HG03432 (cell line): ENCODE data around the gene TMEM150B.
"Not testable (repeated sequence)": the region's sequence is repeated elsewhere in the genome, so short reads cannot be mapped to it uniquely, and the experiment has no call there.

Source experiments
- ATAC-seq: cut with Tn5 transposase; IDR thresholded peaks from one replicate; pipeline ENCODE4 v1.9.1; 2021; ENCODE audit warnings: mild to moderate bottlenecking, moderate library complexity; ENCODE audit not compliant: unreplicated experiment

The TMEM150B gene

GRCh38 chr19:55339889-55340783 lies 15.0 kb upstream of the TMEM150B start:
- no peak for ATAC-seq

- ATAC-seq, result peak; percentile 82
These were observed 14.2 kb upstream of the TMEM150B start, which contains the start of gene KMT5C for GRCh38 chr19:55339105-55339888. Gene KMT5C (plus strand): TSS chr19:55339876. CDS start chr19:55341937, 2,061 bp downstream.

GRCh38 chr19:55336101-55336500 lies 11.0 kb upstream of the TMEM150B start:
- no peak for ATAC-seq

GRCh38 chr19:55333870-55334269 lies 8.7 kb upstream of the TMEM150B start:
- ATAC-seq, result no peak

GRCh38 chr19:55329791-55330190 lies 4.7 kb upstream of the TMEM150B start:
- ATAC-seq, result not testable (repeated sequence)

GRCh38 chr19:55328774-55329318 lies 3.7 kb upstream of the TMEM150B start:
- not testable (repeated sequence) for ATAC-seq

- ATAC-seq, result no peak
These were observed 479 bp downstream of the TMEM150B start for GRCh38 chr19:55324662-55325061.

- ATAC-seq, result no peak
These were observed 2.8 kb downstream of the TMEM150B start for GRCh38 chr19:55322204-55322885.

GRCh38 chr19:55321466-55322137 lies 3.5 kb downstream of the TMEM150B start:
- no peak for ATAC-seq

- no peak for ATAC-seq
These were observed 4.2 kb downstream of the TMEM150B start for GRCh38 chr19:55320844-55321419.

- ATAC-seq, result no peak
These were observed 5.4 kb downstream of the TMEM150B start for GRCh38 chr19:55319785-55320184.

GRCh38 chr19:55316646-55317045 lies 8.5 kb downstream of the TMEM150B start:
- no peak for ATAC-seq

- no peak for ATAC-seq
These were observed 9.1 kb downstream of the TMEM150B start for GRCh38 chr19:55315956-55316525.

- no peak for ATAC-seq
These were observed 10.7 kb downstream of the TMEM150B start for GRCh38 chr19:55314396-55314795.

- no peak for ATAC-seq
These were observed 12.3 kb downstream of the TMEM150B start for GRCh38 chr19:55312621-55313512.

GRCh38 chr19:55311797-55312196 lies 13.3 kb downstream of the TMEM150B start:
- no peak for ATAC-seq

- ATAC-seq, result no peak
These were observed 13.7 kb downstream of the TMEM150B start for GRCh38 chr19:55311397-55311796.

- ATAC-seq, result no peak
These were observed 14.6 kb downstream of the TMEM150B start for GRCh38 chr19:55310498-55310897.

GRCh38 chr19:55309448-55309847 lies 15.7 kb downstream of the TMEM150B start:
- ATAC-seq, result no peak
